Esophagus mucosa (tissue), 1 donor: ENCODE results near the gene CACNA2D1. TPM values are rescaled to one million over a fixed set of nuclear protein-coding genes. Genes with fewer than 3 reads are reported as not detected.
A peak's percentile ranks its signal among the peaks of the same experiment; 100 is the strongest.
"Not testable (repeated sequence)": the region's sequence is repeated elsewhere in the genome, so short reads cannot be mapped to it uniquely, and the experiment has no call there.

Experiments used
- ATAC-seq: fragments of 200-7000 bp; cut with Tn5 transposase; one replicate; pipeline ENCODE4 v1.9.1; 2020
- total RNA-seq: library from RNA; stranded (reverse); gene quantifications from one replicate; pipeline ENCODE4 v1.2.4, GENCODE V29; 2023
- donor health status: DM: yes; HTN: yes; CAD: no.

The CACNA2D1 gene
- total RNA-seq, 1 donor from 2014 or later, result 2.2 TPM

- ATAC-seq, result no peak
These were observed 414.2 kb downstream of the CACNA2D1 start for GRCh38 chr7:82029236-82029913.

GRCh38 chr7:82028097-82028496, 415.5 kb downstream of the CACNA2D1 start:
- ATAC-seq, result no peak

- ATAC-seq, result no peak
These were observed 421.9 kb downstream of the CACNA2D1 start for GRCh38 chr7:82021713-82022112.

- no peak for ATAC-seq
These were observed 422.5 kb downstream of the CACNA2D1 start for GRCh38 chr7:82021036-82021435.

GRCh38 chr7:82019551-82020475, 423.8 kb downstream of the CACNA2D1 start:
- ATAC-seq, result no peak

- no peak for ATAC-seq
These were observed 425.4 kb downstream of the CACNA2D1 start for GRCh38 chr7:82018226-82018625.

GRCh38 chr7:82017334-82017943, 426.1 kb downstream of the CACNA2D1 start:
- peak; percentile 55 for ATAC-seq

- no peak for ATAC-seq
These were observed 427.8 kb downstream of the CACNA2D1 start for GRCh38 chr7:82015751-82016150.

GRCh38 chr7:82014574-82014973, 429.0 kb downstream of the CACNA2D1 start:
- ATAC-seq, result not testable (repeated sequence)

- ATAC-seq, result no peak
These were observed 431.1 kb downstream of the CACNA2D1 start for GRCh38 chr7:82012453-82012852.

- no peak for ATAC-seq
These were observed 433.2 kb downstream of the CACNA2D1 start for GRCh38 chr7:82010416-82010815.

- no peak for ATAC-seq
These were observed 436.3 kb downstream of the CACNA2D1 start for GRCh38 chr7:82007315-82007714.

GRCh38 chr7:82005056-82005455, 438.5 kb downstream of the CACNA2D1 start:
- ATAC-seq, result no peak

GRCh38 chr7:81993186-81993585, 450.4 kb downstream of the CACNA2D1 start:
- no peak for ATAC-seq

GRCh38 chr7:81990395-81990794, 453.2 kb downstream of the CACNA2D1 start:
- ATAC-seq, result no peak

GRCh38 chr7:81986723-81987470, 456.7 kb downstream of the CACNA2D1 start:
- no peak for ATAC-seq

GRCh38 chr7:81983406-81983805, 460.2 kb downstream of the CACNA2D1 start:
- no peak for ATAC-seq

GRCh38 chr7:81973117-81973516, 470.5 kb downstream of the CACNA2D1 start:
- ATAC-seq, result no peak

- no peak for ATAC-seq
These were observed 483.6 kb downstream of the CACNA2D1 start for GRCh38 chr7:81960026-81960425.

- ATAC-seq, result no peak
These were observed 486.1 kb downstream of the CACNA2D1 start for GRCh38 chr7:81957517-81957916.

GRCh38 chr7:81956520-81956919, 487.1 kb downstream of the CACNA2D1 start:
- ATAC-seq, result no peak

- no peak for ATAC-seq
These were observed 494.3 kb downstream of the CACNA2D1 start for GRCh38 chr7:81949306-81949705.

- ATAC-seq, result no peak
These were observed 499.5 kb downstream of the CACNA2D1 start for GRCh38 chr7:81944058-81944457.
